OCI-LY3 (cell line): ENCODE data around the gene STX1B.

Source experiments
- H2AFZ ChIP-seq: fragments of 200-600, 300-600 bp; shearing (Covaris generic); 2 replicates; pipeline ENCODE4 v1.6.0; 2014; ENCODE audit warnings: antibody characterized with exemption, low read depth, low read length
- H3K27ac ChIP-seq: fragments of 200-600, 300-600 bp; sonication (generic); 2 replicates; pipeline ENCODE4 v1.5.1; 2014; ENCODE audit warnings: mild to moderate bottlenecking, low read length, moderate library complexity, mixed read lengths
- H3K27me3 ChIP-seq: fragments of 200-600, 300-600 bp; sonication (generic); 2 replicates; pipeline ENCODE4 v1.6.1; 2014; ENCODE audit warnings: low read depth, low read length, mixed read lengths
- H3K36me3 ChIP-seq: fragments of 200-600, 300-600 bp; sonication (generic); replicated peaks from 2 replicates; pipeline ENCODE3; 2014; ENCODE audit warnings: low read depth, low read length, mixed read lengths
- H3K4me1 ChIP-seq: fragments of 300-600, 200-600 bp; sonication (generic); 2 replicates; pipeline ENCODE4 v1.6.1; 2014; ENCODE audit warnings: low read length, mixed read lengths
- H3K4me2 ChIP-seq: fragments of 200-600, 300-600 bp; sonication (generic); 2 replicates; pipeline ENCODE4 v1.6.1; 2014; ENCODE audit warnings: low read length, mixed read lengths
- H3K4me3 ChIP-seq: fragments of 300-600, 200-600 bp; sonication (generic); 2 replicates; pipeline ENCODE4 v1.5.1; 2014; ENCODE audit warnings: antibody characterized with exemption, mild to moderate bottlenecking, low read length, moderate library complexity
- H3K79me2 ChIP-seq: fragments of 300-600, 200-600 bp; shearing (Covaris generic); 2 replicates; pipeline ENCODE4 v1.6.1; 2014; ENCODE audit warnings: mild to moderate bottlenecking, low read length, mixed read lengths
- H3K9ac ChIP-seq: fragments of 300-600, 200-600 bp; shearing (Covaris generic); 2 replicates; pipeline ENCODE4 v1.6.0; 2014; ENCODE audit warnings: mild to moderate bottlenecking, low read length, moderate library complexity
- H3K9me3 ChIP-seq: fragments of 200-600, 300-600 bp; shearing (Covaris generic); 2 replicates; pipeline ENCODE4 v1.6.1; 2014; ENCODE audit warnings: low read length, mixed read lengths; ENCODE audit not compliant: insufficient read depth
- H4K20me1 ChIP-seq: fragments of 200-600, 300-600 bp; sonication (generic); 2 replicates; pipeline ENCODE4 v1.6.1; 2016; ENCODE audit warnings: low read length, mixed read lengths; ENCODE audit not compliant: insufficient read depth
- CTCF ChIP-seq: fragments of 200-600, 300-600 bp; sonication (generic); IDR thresholded peaks from 2 replicates; pipeline ENCODE4 v1.5.1; 2014; ENCODE audit warnings: antibody characterized with exemption, low read length, low read depth
- EZH2phosphoT487 ChIP-seq: fragments of 200-600 bp; shearing (Covaris generic); IDR thresholded peaks from 2 replicates; pipeline ENCODE4 v1.6.1; 2018; ENCODE audit warnings: antibody characterized with exemption, mixed run types, low read depth

Gene STX1B

DNA sequence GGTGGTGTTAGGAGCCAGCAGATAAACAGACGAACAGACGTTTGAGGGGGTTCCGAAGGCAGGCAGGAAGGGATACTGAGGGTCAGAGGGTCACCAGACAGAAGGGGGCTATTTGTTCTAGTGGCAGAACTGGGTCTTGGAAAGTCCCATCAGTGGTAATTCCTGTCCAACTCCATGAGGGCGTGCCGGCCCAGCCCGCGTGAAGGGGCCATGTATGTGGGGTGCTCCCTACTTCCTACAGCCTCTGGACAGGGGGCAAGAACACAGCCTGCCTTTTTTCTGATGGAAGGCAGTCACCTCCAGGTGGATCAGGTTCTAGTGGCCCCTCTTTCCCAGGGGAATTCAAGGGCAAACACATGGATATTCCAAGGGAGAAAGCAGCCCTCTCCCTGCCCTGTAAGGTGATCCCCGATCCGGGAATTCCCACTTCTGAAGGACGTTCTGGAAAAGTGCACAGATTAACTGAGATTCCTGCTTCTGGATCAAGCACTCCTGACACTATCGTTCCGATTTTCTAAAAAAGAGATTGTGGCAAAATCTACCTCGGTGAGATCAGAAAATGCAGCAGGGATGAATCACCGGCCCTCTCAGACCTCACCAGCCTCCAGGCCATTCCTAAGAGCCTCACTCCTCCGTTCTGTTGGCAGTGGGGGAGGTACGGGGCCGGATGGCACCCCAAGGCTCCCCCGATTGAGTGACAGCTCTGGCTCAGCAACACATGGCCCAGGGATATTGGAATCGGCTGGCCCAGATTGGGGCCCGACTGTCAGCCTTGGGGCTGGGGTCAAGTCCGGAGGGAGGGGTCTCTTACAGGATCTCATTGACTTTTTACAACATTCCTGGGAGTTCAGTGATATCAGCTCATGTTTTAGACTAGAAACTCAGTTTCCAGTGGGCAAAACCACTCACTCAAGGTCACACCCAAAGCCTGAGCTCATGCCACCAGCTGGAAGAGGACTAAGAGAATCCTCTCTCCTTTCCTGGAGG, 12.4 kb downstream of the STX1B start:
- Histone ChIP-seq H3K27ac (no peak overlapping the region), H3K79me2 (no peaks in the 10 kb centered on the region), H2AFZ (0 out of 2 replicates have a peak overlapping the region, but pooled peaks have one; percentile 35), H3K27me3 (0 out of 2 replicates have a peak, but pooled peaks cover 7% of the 10 kb centered on the region), H4K20me1 (no peaks in the 10 kb centered on the region), H3K4me3 (peak overlapping the region; percentile 94), H3K9me3 (no peaks in the 10 kb centered on the region), H3K36me3 (no peaks in the 10 kb centered on the region), H3K9ac (no peak overlapping the region), H3K4me1 (peaks cover 15% of the 10 kb centered on the region; the same call in 1 of the 2 replicates), H3K4me2 (peak overlapping the region; percentile 85)
- TF ChIP-seq CTCF (no peak), EZH2phosphoT487 (no peak)

DNA sequence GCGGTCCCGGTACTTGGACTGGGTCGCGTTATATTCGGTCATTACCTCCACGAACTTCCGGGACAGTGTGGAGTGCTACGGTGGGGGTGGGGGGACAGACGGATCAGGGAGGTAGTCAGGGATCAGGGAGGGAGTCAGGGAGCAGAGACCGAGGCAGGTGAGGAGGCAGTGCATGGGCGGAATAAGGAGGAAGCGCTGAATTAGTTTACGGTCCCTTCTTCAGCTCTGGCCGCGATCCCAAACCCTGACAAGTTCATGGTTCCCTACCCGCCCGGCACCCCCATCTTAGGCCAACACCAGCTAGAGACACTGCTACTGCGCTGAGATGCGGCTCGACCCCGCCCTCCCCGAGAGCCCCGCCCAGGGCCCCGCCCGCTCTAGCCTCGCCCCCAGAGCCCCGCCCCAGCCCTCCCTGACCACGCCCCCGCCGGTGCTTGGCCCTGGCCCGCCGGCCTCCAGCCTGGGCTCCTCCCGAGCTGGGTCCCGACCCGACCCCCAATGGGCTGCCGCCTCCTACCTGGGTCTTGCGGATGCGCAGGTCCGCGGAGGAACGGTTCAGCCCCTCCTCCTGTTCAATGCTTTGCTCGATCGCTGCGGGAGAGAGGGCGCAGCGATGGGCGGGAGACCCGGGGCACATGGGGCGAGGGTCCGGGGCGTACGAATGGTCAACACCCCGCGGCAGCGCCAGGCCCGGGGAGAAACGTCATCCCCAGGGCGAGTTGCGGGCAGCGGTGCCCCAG, 13.3 kb downstream of the STX1B start:
- H3K4me1 ChIP-seq = peaks cover 19% of the 10 kb centered on the region; the same call in 1 of the 2 replicates
- no peaks in the 10 kb centered on the region for H3K79me2 ChIP-seq
- H2AFZ ChIP-seq = peak overlapping the region; percentile 94
- 0 out of 2 replicates have a peak, but pooled peaks cover 7% of the 10 kb centered on the region for H3K27me3 ChIP-seq
- no peak for TF ChIP-seq CTCF
- no peak for TF ChIP-seq EZH2phosphoT487
- H3K9ac ChIP-seq = peak overlapping the region; percentile 97
- no peaks in the 10 kb centered on the region for H3K36me3 ChIP-seq
- H3K4me2 ChIP-seq = peak overlapping the region; percentile 100
- H3K9me3 ChIP-seq = no peaks in the 10 kb centered on the region
- no peaks in the 10 kb centered on the region for H4K20me1 ChIP-seq
- peak overlapping the region; percentile 63 for H3K27ac ChIP-seq
- peak overlapping the region; percentile 94 for H3K4me3 ChIP-seq

DNA sequence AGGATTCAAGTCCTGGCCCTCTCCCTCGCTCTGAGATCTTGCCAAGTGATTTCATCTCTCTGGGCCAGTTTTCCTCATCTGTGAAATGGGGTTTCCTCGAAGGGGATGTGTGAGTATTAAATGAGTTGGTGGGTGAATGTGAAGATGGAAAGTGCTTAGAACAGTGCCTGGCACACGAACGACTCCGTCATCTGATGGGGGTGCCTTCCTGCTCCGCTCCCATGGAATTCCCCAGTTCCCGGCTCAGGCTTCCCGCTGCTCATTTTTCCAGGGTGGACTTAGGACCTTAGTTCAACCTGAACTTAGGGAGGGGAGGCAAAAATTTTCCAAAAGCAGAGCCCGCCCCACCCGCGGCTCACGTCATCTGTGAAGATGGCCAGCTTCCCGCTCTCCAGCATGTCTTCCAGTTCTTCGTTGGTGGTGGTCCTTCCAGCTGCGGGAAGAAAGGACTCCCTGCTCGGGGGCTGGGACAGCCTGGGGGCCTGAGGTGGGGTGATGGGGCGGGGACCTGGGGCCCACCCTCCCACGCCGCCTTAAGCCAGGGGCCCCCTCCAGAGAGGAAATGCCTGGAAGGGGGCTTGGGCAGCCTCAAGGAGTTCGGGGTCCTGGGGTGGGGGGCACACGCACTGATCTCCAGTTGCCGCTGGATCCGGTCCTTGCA, 14.0 kb downstream of the STX1B start:
- Histone ChIP-seq H3K36me3 (no peaks in the 10 kb centered on the region), H2AFZ (peak overlapping the region; percentile 94), H3K27me3 (0 out of 2 replicates have a peak, but pooled peaks cover 7% of the 10 kb centered on the region), H3K4me3 (peak overlapping the region; percentile 94), H4K20me1 (no peaks in the 10 kb centered on the region), H3K4me1 (peaks cover 19% of the 10 kb centered on the region; the same call in 1 of the 2 replicates), H3K27ac (peak overlapping the region; percentile 63), H3K9me3 (no peaks in the 10 kb centered on the region), H3K4me2 (peak overlapping the region; percentile 100), H3K9ac (peak overlapping the region; percentile 97), H3K79me2 (no peaks in the 10 kb centered on the region)
- no peak for TF ChIP-seq CTCF
- TF ChIP-seq EZH2phosphoT487 = no peak
